Measurements from ENCODE around the gene GALNT2.

GALNT2 gene

GRCh38 chr1:230282157-230282556 lies 215.1 kb downstream of the GALNT2 start:
- FAIRE-seq (no peak), DNase-seq (ENCODE audit: insufficient read length, low spot score) (no peak)
- TF ChIP-seq SPI1 (IDR thresholded peaks at IDR 0.05; ENCODE audit: low read depth, low read length) (no peak), PAX5 (IDR thresholded peaks at IDR 0.05; ENCODE audit: insufficient read depth, low read length, severe bottlenecking) (no peak), POLR2A (IDR thresholded peaks at IDR 0.05; ENCODE audit: low read depth, low read length) (no peak), POU2F2 (IDR thresholded peaks at IDR 0.05; ENCODE audit: low read depth, low read length) (no peak), POLR2AphosphoS5 (IDR thresholded peaks at IDR 0.05; ENCODE audit: low read depth, low read length) (no peak)

- FAIRE-seq (no peak), DNase-seq (ENCODE audit: insufficient read length, low spot score) (no peak)
- TF ChIP-seq POLR2AphosphoS5 (IDR thresholded peaks at IDR 0.05; ENCODE audit: low read depth, low read length) (no peak), POU2F2 (IDR thresholded peaks at IDR 0.05; ENCODE audit: low read depth, low read length) (no peak), POLR2A (IDR thresholded peaks at IDR 0.05; ENCODE audit: low read depth, low read length) (no peak), PAX5 (IDR thresholded peaks at IDR 0.05; ENCODE audit: insufficient read depth, low read length, severe bottlenecking) (no peak), TAF1 (IDR thresholded peaks at IDR 0.05; ENCODE audit: low read depth, low read length) (no peak), SPI1 (IDR thresholded peaks at IDR 0.05; ENCODE audit: low read depth, low read length) (no peak)
These were observed 216.6 kb downstream of the GALNT2 start for GRCh38 chr1:230283678-230284077.

GRCh38 chr1:230284891-230285290 lies 217.9 kb downstream of the GALNT2 start:
- no peak for TF ChIP-seq POU2F2 (IDR thresholded peaks at IDR 0.05; ENCODE audit: low read depth, low read length)
- TF ChIP-seq POLR2A (IDR thresholded peaks at IDR 0.05; ENCODE audit: low read depth, low read length), result no peak
- TF ChIP-seq TAF1 (IDR thresholded peaks at IDR 0.05; ENCODE audit: low read depth, low read length), result no peak
- TF ChIP-seq POLR2AphosphoS5 (IDR thresholded peaks at IDR 0.05; ENCODE audit: low read depth, low read length), result no peak
- TF ChIP-seq SPI1 (IDR thresholded peaks at IDR 0.05; ENCODE audit: low read depth, low read length), result no peak
- DNase-seq (ENCODE audit: insufficient read length, low spot score) (no peak), FAIRE-seq (no peak)

DNA sequence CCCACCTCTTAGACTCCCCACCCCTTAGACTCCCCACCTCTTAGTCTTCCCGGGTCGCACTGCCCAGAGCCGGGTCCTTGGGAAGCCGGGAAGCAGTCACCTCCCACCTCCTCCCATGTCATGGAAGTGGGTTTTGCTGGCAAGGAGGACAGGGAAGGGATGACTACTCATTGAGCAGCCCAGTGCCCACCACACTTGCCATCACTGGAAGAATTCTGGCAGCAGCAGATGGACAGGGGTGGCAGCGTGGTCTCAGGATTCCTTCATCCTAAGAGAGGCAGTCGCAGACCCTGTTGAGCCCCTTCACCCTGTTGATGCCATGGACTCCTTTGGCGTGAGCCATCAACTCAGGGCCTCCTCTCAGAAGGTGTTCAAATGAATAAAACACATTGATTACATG lies 218.3 kb downstream of the GALNT2 start:
- TF ChIP-seq POLR2A (IDR thresholded peaks at IDR 0.05; ENCODE audit: low read depth, low read length), result no peak
- no peak for TF ChIP-seq SPI1 (IDR thresholded peaks at IDR 0.05; ENCODE audit: low read depth, low read length)
- TF ChIP-seq TAF1 (IDR thresholded peaks at IDR 0.05; ENCODE audit: low read depth, low read length), result no peak
- TF ChIP-seq POU2F2 (IDR thresholded peaks at IDR 0.05; ENCODE audit: low read depth, low read length), result no peak
- no peak for TF ChIP-seq PAX5 (IDR thresholded peaks at IDR 0.05; ENCODE audit: insufficient read depth, low read length, severe bottlenecking)
- no peak for TF ChIP-seq POLR2AphosphoS5 (IDR thresholded peaks at IDR 0.05; ENCODE audit: low read depth, low read length)
- no peak for FAIRE-seq
- DNase-seq (ENCODE audit: insufficient read length, low spot score), result no peak

DNA sequence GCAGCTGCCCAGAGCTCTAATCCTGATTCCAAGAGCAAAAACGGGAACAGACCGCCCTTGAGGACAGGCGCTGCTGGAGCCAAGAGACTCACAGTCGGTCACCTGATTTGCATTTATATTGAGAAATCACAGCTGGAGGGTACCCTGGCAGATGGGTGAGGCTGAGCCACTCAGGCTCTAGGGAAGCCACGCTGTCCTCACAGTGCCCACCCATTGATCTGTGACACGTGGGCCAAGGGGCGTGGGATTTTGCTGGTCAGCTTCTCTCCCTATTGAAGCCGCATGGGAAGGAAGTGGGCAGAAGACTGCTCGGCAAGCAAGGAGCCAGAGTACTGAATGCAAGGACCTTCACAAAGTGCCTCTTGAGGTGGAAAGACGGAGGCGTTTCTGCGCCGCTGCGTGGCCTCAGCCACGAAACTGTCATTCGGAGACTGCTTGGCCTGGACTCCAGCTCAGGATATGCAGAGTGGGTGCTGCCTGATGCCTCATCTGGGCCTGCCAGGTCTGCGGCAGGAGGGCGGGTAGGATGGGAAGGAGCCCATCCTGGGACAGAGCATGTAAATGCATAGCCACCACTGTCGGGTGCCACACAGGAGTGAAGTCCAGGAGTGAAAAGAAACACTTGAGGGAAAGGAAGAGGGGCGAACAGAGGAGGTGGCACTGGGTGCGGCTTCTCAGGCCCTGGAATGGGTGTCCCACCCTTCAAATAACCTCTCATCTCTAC lies 219.3 kb downstream of the GALNT2 start:
- no peak for DNase-seq (ENCODE audit: insufficient read length, low spot score)
- no peak for FAIRE-seq
- TF ChIP-seq POU2F2 (IDR thresholded peaks at IDR 0.05; ENCODE audit: low read depth, low read length) (no peak), TAF1 (IDR thresholded peaks at IDR 0.05; ENCODE audit: low read depth, low read length) (no peak), SPI1 (IDR thresholded peaks at IDR 0.05; ENCODE audit: low read depth, low read length) (no peak), POLR2A (IDR thresholded peaks at IDR 0.05; ENCODE audit: low read depth, low read length) (no peak), POLR2AphosphoS5 (IDR thresholded peaks at IDR 0.05; ENCODE audit: low read depth, low read length) (no peak), PAX5 (IDR thresholded peaks at IDR 0.05; ENCODE audit: insufficient read depth, low read length, severe bottlenecking) (no peak)

- DNase-seq (ENCODE audit: insufficient read length, low spot score) (no peak), FAIRE-seq (no peak)
- TF ChIP-seq POU2F2 (IDR thresholded peaks at IDR 0.05; ENCODE audit: low read depth, low read length) (no peak), TAF1 (IDR thresholded peaks at IDR 0.05; ENCODE audit: low read depth, low read length) (no peak), POLR2AphosphoS5 (IDR thresholded peaks at IDR 0.05; ENCODE audit: low read depth, low read length) (no peak), PAX5 (IDR thresholded peaks at IDR 0.05; ENCODE audit: insufficient read depth, low read length, severe bottlenecking) (no peak), POLR2A (IDR thresholded peaks at IDR 0.05; ENCODE audit: low read depth, low read length) (no peak), SPI1 (IDR thresholded peaks at IDR 0.05; ENCODE audit: low read depth, low read length) (no peak)
These were observed 219.8 kb downstream of the GALNT2 start for GRCh38 chr1:230286890-230287269.

GRCh38 chr1:230287674-230288315 lies 220.8 kb downstream of the GALNT2 start:
- TF ChIP-seq PAX5 (IDR thresholded peaks at IDR 0.05; ENCODE audit: insufficient read depth, low read length, severe bottlenecking) (no peak), POLR2A (IDR thresholded peaks at IDR 0.05; ENCODE audit: low read depth, low read length) (no peak)
- no peak for FAIRE-seq
- DNase-seq (ENCODE audit: insufficient read length, low spot score), result no peak

- FAIRE-seq, result no peak
- TF ChIP-seq SPI1 (IDR thresholded peaks at IDR 0.05; ENCODE audit: low read depth, low read length), result no peak
- no peak for TF ChIP-seq PAX5 (IDR thresholded peaks at IDR 0.05; ENCODE audit: insufficient read depth, low read length, severe bottlenecking)
- TF ChIP-seq TAF1 (IDR thresholded peaks at IDR 0.05; ENCODE audit: low read depth, low read length), result no peak
- TF ChIP-seq POLR2AphosphoS5 (IDR thresholded peaks at IDR 0.05; ENCODE audit: low read depth, low read length), result no peak
- no peak for TF ChIP-seq POLR2A (IDR thresholded peaks at IDR 0.05; ENCODE audit: low read depth, low read length)
- no peak for TF ChIP-seq POU2F2 (IDR thresholded peaks at IDR 0.05; ENCODE audit: low read depth, low read length)
- no peak for DNase-seq (ENCODE audit: insufficient read length, low spot score)
These were observed 221.8 kb downstream of the GALNT2 start for GRCh38 chr1:230288641-230289349.

GRCh38 chr1:230289350-230289644 lies 222.3 kb downstream of the GALNT2 start:
- DNase-seq (ENCODE audit: insufficient read length, low spot score), result no peak
- TF ChIP-seq POU2F2 (IDR thresholded peaks at IDR 0.05; ENCODE audit: low read depth, low read length) (no peak), TAF1 (IDR thresholded peaks at IDR 0.05; ENCODE audit: low read depth, low read length) (no peak), PAX5 (IDR thresholded peaks at IDR 0.05; ENCODE audit: insufficient read depth, low read length, severe bottlenecking) (no peak), SPI1 (IDR thresholded peaks at IDR 0.05; ENCODE audit: low read depth, low read length) (no peak), POLR2A (IDR thresholded peaks at IDR 0.05; ENCODE audit: low read depth, low read length) (no peak), POLR2AphosphoS5 (IDR thresholded peaks at IDR 0.05; ENCODE audit: low read depth, low read length) (no peak)
- no peak for FAIRE-seq
